OCI-LY7 (cell line): Measurements from ENCODE around the gene CCDC127.

Experiments used
- EZH2phosphoT487 ChIP-seq: fragments of 200-600 bp; sonication (generic); IDR thresholded peaks from 2 replicates; pipeline ENCODE4 v1.6.1; 2018; ENCODE audit warnings: low read depth, borderline replicate concordance, mild to moderate bottlenecking, mixed run types, antibody characterized with exemption, low read length, moderate library complexity, mixed read lengths
- TF ChIP-seq, protein P1 (sequence below): fragments of 200-600 bp; sonication (generic); conservative IDR thresholded peaks from 2 replicates; pipeline ENCODE4 v1.5.1; 2014; ENCODE audit warnings: mild to moderate bottlenecking, antibody characterized with exemption, low read length, moderate library complexity, mixed read lengths

DNA sequence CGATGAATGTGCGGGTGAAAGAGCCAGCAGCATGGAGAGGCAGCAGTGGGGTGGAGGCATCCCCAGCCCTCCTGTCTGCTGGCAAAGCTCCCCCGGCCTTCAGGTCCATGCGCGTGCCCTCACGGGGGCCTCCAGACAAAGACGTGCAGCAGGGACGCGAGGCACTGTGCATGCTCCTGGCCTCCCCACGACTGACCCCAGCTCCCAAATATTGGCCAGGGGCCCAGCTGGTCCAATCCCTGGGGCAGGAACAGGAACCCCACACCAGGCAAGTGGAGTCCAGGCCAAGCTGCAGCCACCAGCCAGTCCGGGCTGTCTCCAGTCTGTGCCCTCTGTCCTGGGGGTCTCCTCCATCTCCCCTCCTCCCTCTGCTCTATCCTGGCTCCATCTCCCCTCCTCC, 60.2 kb downstream of the CCDC127 start:
- TF ChIP-seq, protein P1, sequence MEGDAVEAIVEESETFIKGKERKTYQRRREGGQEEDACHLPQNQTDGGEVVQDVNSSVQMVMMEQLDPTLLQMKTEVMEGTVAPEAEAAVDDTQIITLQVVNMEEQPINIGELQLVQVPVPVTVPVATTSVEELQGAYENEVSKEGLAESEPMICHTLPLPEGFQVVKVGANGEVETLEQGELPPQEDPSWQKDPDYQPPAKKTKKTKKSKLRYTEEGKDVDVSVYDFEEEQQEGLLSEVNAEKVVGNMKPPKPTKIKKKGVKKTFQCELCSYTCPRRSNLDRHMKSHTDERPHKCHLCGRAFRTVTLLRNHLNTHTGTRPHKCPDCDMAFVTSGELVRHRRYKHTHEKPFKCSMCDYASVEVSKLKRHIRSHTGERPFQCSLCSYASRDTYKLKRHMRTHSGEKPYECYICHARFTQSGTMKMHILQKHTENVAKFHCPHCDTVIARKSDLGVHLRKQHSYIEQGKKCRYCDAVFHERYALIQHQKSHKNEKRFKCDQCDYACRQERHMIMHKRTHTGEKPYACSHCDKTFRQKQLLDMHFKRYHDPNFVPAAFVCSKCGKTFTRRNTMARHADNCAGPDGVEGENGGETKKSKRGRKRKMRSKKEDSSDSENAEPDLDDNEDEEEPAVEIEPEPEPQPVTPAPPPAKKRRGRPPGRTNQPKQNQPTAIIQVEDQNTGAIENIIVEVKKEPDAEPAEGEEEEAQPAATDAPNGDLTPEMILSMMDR, result no peak
- TF ChIP-seq EZH2phosphoT487, result no peak
